ENCODE measurements around the gene TM9SF4.

The TM9SF4 gene

DNA sequence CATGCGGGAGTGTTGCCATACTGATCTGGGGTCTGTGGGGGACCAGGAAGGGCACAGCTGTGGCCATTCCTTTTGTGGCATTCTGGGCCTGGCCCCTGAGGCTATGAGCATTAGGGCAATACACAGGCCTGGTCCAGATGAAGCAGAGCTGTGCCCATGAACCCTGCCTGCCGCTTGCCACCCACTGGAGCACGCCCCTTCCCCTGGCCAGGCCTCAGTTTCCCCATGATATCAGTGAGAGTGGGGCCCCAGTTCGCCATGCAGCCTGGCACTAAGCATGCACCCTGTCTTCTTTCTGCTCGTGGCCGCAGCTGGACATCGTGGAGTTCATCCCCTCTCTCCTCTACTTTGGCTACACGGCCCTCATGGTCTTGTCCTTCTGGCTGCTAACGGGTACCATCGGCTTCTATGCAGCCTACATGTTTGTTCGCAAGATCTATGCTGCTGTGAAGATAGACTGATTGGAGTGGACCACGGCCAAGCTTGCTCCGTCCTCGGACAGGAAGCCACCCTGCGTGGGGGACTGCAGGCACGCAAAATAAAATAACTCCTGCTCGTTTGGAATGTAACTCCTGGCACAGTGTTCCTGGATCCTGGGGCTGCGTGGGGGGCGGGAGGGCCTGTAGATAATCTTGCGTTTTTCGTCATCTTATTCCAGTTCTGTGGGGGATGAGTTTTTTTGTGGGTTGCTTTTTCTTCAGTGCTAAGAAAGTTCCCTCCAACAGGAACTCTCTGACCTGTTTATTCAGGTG, 55.6 kb downstream of the TM9SF4 start (continued):
- TF ChIP-seq ZNF426 (tag by site-specific recombination; IDR thresholded peaks at IDR 0.05): no peak
- no peak for TF ChIP-seq ZNF302 (tag by site-specific recombination; IDR thresholded peaks at IDR 0.05; ENCODE audit: low read depth)
- TF ChIP-seq ZNF580 (tag by site-specific recombination; IDR thresholded peaks at IDR 0.05): no peak
- TF ChIP-seq ZNF211 (tag by site-specific recombination; IDR thresholded peaks at IDR 0.05; ENCODE audit: low read depth): no peak
- no peak for TF ChIP-seq MYNN (tag by site-specific recombination; IDR thresholded peaks at IDR 0.05; ENCODE audit: borderline replicate concordance)
- TF ChIP-seq ZNF624 (tag by site-specific recombination; IDR thresholded peaks at IDR 0.05): no peak
- no peak for TF ChIP-seq ELK4 (IDR thresholded peaks at IDR 0.05; ENCODE audit: borderline replicate concordance, low read depth, low read length)
- no peak for TF ChIP-seq ZNF558 (tag by site-specific recombination; IDR thresholded peaks at IDR 0.05)
- TF ChIP-seq ZNF560 (tag by site-specific recombination; IDR thresholded peaks at IDR 0.05; ENCODE audit: borderline replicate concordance): no peak

GRCh38 chr20:32165836-32166545, 56.5 kb downstream of the TM9SF4 start:
- Histone ChIP-seq H3K4me1 (ENCODE audit: control insufficient read depth, insufficient read depth, low read length) (peaks cover 6% of the 10 kb centered on the region), H3K36me3 (ENCODE audit: control insufficient read depth in 2 of 2, insufficient read depth in 1 of 2, low read length in 2 of 2) (peaks cover 11 to 55% of the 10 kb centered on the region in 2 experiments; a peak in 2 of 3 replicates), H3K9me3 (ENCODE audit: control insufficient read depth, insufficient read depth, low read depth, low read length) (no peaks in the 10 kb centered on the region), H3K4me3 (ENCODE audit: low read depth, low read length) (no peak overlapping the region), H3K27ac (ENCODE audit: extremely low read depth, low read depth, low read length) (no peak overlapping the region)
- TF ChIP-seq ZNF792 (tag by site-specific recombination; IDR thresholded peaks at IDR 0.05) (no peak), REST (tag by site-specific recombination; IDR thresholded peaks at IDR 0.05) (peak; percentile 38; the same call in 1 of the 2 replicates)
- TF ChIP-seq, protein P1, sequence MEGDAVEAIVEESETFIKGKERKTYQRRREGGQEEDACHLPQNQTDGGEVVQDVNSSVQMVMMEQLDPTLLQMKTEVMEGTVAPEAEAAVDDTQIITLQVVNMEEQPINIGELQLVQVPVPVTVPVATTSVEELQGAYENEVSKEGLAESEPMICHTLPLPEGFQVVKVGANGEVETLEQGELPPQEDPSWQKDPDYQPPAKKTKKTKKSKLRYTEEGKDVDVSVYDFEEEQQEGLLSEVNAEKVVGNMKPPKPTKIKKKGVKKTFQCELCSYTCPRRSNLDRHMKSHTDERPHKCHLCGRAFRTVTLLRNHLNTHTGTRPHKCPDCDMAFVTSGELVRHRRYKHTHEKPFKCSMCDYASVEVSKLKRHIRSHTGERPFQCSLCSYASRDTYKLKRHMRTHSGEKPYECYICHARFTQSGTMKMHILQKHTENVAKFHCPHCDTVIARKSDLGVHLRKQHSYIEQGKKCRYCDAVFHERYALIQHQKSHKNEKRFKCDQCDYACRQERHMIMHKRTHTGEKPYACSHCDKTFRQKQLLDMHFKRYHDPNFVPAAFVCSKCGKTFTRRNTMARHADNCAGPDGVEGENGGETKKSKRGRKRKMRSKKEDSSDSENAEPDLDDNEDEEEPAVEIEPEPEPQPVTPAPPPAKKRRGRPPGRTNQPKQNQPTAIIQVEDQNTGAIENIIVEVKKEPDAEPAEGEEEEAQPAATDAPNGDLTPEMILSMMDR (tag by site-specific recombination; IDR thresholded peaks at IDR 0.05): no peak
- ChIA-PET POLR2A (no interaction called here), CTCF (no interaction called here)

- Histone ChIP-seq H3K4me1 (ENCODE audit: control insufficient read depth, insufficient read depth, low read length) (peaks cover 6% of the 10 kb centered on the region), H3K27ac (ENCODE audit: extremely low read depth, low read depth, low read length) (no peak overlapping the region), H3K9me3 (ENCODE audit: control insufficient read depth, insufficient read depth, low read depth, low read length) (no peaks in the 10 kb centered on the region), H3K36me3 (ENCODE audit: control insufficient read depth in 2 of 2, insufficient read depth in 1 of 2, low read length in 2 of 2) (peaks cover 8 to 40% of the 10 kb centered on the region in 2 experiments; a peak in 2 of 3 replicates), H3K4me3 (ENCODE audit: low read depth, low read length) (no peak overlapping the region)
- TF ChIP-seq GFI1B (tag by site-specific recombination; IDR thresholded peaks at IDR 0.05) (no peak), ZNF707 (tag by site-specific recombination; IDR thresholded peaks at IDR 0.05) (no peak), ZNF660 (tag by site-specific recombination; IDR thresholded peaks at IDR 0.05) (no peak), ZNF747 (tag by site-specific recombination; IDR thresholded peaks at IDR 0.05) (no peak), WT1 (tag by site-specific recombination; IDR thresholded peaks at IDR 0.05) (no peak), ZNF585B (tag by site-specific recombination; IDR thresholded peaks at IDR 0.05) (no peak), ZIC2 (tag by site-specific recombination; IDR thresholded peaks at IDR 0.05) (no peak)
- TF ChIP-seq, protein P2, sequence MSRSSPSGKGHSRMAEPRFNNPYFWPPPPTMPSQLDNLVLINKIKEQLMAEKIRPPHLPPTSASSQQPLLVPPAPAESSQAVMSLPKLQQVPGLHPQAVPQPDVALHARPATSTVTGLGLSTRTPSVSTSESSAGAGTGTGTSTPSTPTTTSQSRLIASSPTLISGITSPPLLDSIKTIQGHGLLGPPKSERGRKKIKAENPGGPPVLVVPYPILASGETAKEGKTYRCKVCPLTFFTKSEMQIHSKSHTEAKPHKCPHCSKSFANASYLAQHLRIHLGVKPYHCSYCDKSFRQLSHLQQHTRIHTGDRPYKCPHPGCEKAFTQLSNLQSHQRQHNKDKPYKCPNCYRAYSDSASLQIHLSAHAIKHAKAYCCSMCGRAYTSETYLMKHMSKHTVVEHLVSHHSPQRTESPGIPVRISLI (tag by site-specific recombination; IDR thresholded peaks at IDR 0.05): no peak
- ChIA-PET CTCF (no interaction called here), POLR2A (no interaction called here)
Measured at GRCh38 chr20:32167552-32167951, 58.0 kb downstream of the TM9SF4 start.
